Activated T-cell treated with anti-CD3 and anti-CD28 coated beads, Interleukin-2, amount 50 U/mL, for 4 hours (primary cell): ENCODE results near the gene DAAM1. TPM values are rescaled to one million over a fixed set of nuclear protein-coding genes. Genes with fewer than 3 reads are reported as not detected.

ENCODE experiments used
- ATAC-seq, 2 donors: fragments of 200-7000 bp; cut with Tn5 transposase; one replicate each; pipeline ENCODE4 v1.10.0; 2021
- DNase-seq: peaks from one replicate; pipeline ENCODE4 v3.0.0-alpha.2; 2020
- H3K27me3 Mint-ChIP-seq: one replicate; pipeline ENCODE4 v1.8.0; 2021; ENCODE audit warnings: low read depth, mixed read lengths
- H3K36me3 Mint-ChIP-seq: one replicate; pipeline ENCODE4 v1.8.0; 2022; ENCODE audit warnings: mixed read lengths; ENCODE audit not compliant: insufficient read depth
- H3K4me1 Mint-ChIP-seq: one replicate; pipeline ENCODE4 v1.8.0; 2021; ENCODE audit warnings: low read depth, mixed read lengths
- H3K4me3 Mint-ChIP-seq: one replicate; pipeline ENCODE4 v1.8.0; 2021; ENCODE audit warnings: mild to moderate bottlenecking, moderate library complexity, mixed read lengths
- H3K9me3 Mint-ChIP-seq: one replicate; pipeline ENCODE4 v1.8.0; 2021; ENCODE audit warnings: mixed read lengths
- total RNA-seq, 3 donors: library from RNA; stranded (reverse); gene quantifications; one replicate each; pipeline ENCODE4 v1.2.1, GENCODE V29; 2021

DAAM1 gene
- total RNA-seq, 3 donors from 2014 or later, result 4.5 to 6.0 (median 5.2) TPM

- Mint-ChIP-seq H3K4me1 (no peaks in the 10 kb centered on the region), H3K4me3 (no peak overlapping the region), H3K36me3 (no peaks in the 10 kb centered on the region), H3K27me3 (peaks cover 20% of the 10 kb centered on the region), H3K9me3 (no peaks in the 10 kb centered on the region)
- no peak for DNase-seq
- ATAC-seq, result no peak
Measured at GRCh38 chr14:59176765-59177164, 11.7 kb upstream of the DAAM1 start.

DNA sequence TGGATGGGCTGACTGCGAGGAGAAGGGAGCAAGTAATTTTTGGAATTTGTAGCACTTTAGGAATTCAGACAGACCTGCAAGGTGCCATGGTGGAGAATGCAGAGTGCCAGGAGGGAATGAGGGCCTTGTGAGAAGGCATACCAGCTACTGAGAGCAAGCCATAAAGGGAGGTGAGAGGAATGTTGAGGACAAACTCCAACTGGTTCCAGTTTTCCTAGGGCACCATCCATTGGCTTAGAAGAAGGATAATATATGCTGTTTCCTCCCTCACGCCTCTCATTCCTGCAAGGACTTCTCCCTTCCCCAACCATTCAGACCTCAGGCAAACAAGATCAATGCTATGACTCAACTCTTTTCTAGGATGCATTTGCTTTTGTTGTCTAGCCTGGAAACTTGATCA is 11.2 kb upstream of the DAAM1 start:
- ATAC-seq, result no peak
- H3K27me3 Mint-ChIP-seq, result peaks cover 20% of the 10 kb centered on the region

GRCh38 chr14:59181791-59182190 is 6.7 kb upstream of the DAAM1 start:
- ATAC-seq, result no peak

More for the DNA sequence above, 11.2 kb upstream of the DAAM1 start:
- Mint-ChIP-seq H3K4me3 (no peak overlapping the region), H3K9me3 (no peaks in the 10 kb centered on the region), H3K36me3 (no peaks in the 10 kb centered on the region), H3K4me1 (no peaks in the 10 kb centered on the region)
- DNase-seq, result no peak

DNA sequence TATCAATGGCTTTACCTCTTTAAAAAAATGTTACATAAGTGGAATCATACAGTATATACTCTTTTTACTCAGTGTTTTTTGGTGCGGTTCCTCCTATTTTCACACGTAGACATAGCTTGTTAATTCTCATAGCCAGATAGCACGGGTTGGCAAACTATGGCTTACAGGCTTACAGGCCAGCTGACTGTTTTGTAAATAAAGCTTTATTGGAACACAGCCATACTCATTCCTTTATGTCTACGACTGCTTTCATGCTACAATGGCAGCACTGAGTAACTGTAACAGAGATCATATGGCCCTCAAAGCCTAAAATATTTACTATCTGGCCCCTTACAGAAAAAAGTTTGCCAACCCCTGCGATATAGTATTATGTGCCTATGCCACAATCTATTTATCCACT is 5.8 kb upstream of the DAAM1 start:
- no peaks in the 10 kb centered on the region for H3K36me3 Mint-ChIP-seq
- no peaks in the 10 kb centered on the region for H3K9me3 Mint-ChIP-seq
- ATAC-seq (no peak), DNase-seq (no peak)
- no peak overlapping the region for H3K4me3 Mint-ChIP-seq
- peaks cover 34% of the 10 kb centered on the region for H3K27me3 Mint-ChIP-seq
- H3K4me1 Mint-ChIP-seq, result peaks cover 7% of the 10 kb centered on the region

More at GRCh38 chr14:59181791-59182190, 6.7 kb upstream of the DAAM1 start:
- Mint-ChIP-seq H3K4me3 (no peak overlapping the region), H3K36me3 (no peaks in the 10 kb centered on the region), H3K4me1 (no peaks in the 10 kb centered on the region), H3K9me3 (no peaks in the 10 kb centered on the region), H3K27me3 (peaks cover 34% of the 10 kb centered on the region)
- no peak for DNase-seq

DNA sequence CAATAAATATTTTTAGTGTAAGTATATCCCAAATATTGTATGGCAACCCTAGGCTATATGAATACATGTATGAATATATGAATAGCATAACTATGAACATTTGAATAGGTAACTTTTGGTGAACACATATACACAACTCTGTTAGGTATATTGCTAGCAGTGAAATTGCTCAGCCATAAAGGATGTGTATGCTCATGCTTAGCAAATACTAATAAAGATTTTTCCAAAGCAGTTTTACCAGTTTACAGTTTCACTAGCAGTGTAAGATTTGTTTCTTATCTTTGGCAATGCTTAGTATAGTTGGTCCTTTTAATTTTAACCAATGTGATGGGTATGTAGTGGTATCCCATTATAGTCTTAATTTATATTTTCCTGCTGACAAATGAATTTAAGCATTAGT is 5.3 kb upstream of the DAAM1 start:
- Mint-ChIP-seq H3K36me3 (no peaks in the 10 kb centered on the region), H3K9me3 (no peaks in the 10 kb centered on the region), H3K4me1 (peaks cover 7% of the 10 kb centered on the region), H3K27me3 (peaks cover 34% of the 10 kb centered on the region), H3K4me3 (no peak overlapping the region)
- ATAC-seq (no peak), DNase-seq (no peak)

DNA sequence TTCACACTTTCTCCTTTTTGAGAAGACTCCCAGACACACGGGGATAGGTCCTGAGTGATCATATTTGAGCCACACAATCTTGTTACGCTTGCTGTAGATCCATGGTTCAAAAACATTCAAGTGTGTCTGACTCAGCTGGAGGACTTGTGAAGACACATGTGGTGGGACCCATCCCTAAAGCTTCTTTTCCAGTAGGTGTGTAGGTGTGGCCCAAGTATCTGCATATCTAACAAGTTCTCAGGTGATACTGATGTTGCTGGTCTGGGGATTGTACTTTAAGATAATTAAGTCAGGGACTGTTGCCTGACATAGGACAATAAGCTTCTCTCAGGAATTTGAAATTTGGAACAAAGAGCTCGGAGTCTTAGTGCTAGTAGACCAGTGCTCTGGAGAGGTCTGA is 4.1 kb upstream of the DAAM1 start:
- Mint-ChIP-seq H3K36me3 (no peaks in the 10 kb centered on the region), H3K4me1 (peaks cover 7% of the 10 kb centered on the region), H3K4me3 (no peak overlapping the region), H3K9me3 (no peaks in the 10 kb centered on the region), H3K27me3 (peaks cover 28% of the 10 kb centered on the region)
- no peak for DNase-seq
- ATAC-seq, result no peak

GRCh38 chr14:59185676-59186075 is 2.8 kb upstream of the DAAM1 start:
- Mint-ChIP-seq H3K27me3 (peaks cover 21% of the 10 kb centered on the region), H3K4me3 (no peak overlapping the region), H3K36me3 (no peaks in the 10 kb centered on the region), H3K4me1 (peaks cover 17% of the 10 kb centered on the region), H3K9me3 (no peaks in the 10 kb centered on the region)
- ATAC-seq, result no peak
- no peak for DNase-seq

GRCh38 chr14:59186306-59186705 is 2.2 kb upstream of the DAAM1 start:
- ATAC-seq (no peak), DNase-seq (no peak)
- Mint-ChIP-seq H3K4me1 (peaks cover 17% of the 10 kb centered on the region), H3K9me3 (no peaks in the 10 kb centered on the region), H3K27me3 (peaks cover 18% of the 10 kb centered on the region), H3K36me3 (no peaks in the 10 kb centered on the region), H3K4me3 (no peak overlapping the region)

DNA sequence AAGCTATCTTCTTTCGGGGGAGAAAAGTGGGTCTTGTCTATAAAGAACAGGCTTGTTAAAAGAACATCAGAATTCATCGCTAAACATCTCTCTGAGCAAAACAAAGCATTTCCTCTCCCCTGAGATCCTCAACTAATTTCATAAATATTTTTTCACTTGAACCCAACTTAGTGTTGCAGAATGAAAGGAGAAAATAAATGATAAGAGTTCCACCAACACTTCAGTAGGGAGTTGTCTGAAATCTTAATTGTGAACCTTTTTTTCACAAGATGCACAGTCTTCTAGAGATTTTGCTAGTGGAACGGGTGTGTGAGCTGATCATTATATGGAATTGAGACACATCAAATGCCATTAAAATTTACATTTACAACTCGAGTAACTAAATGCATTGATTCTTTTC is 1.3 kb upstream of the DAAM1 start:
- Mint-ChIP-seq H3K4me3 (peak overlapping the region; percentile 94), H3K27me3 (peaks cover 14% of the 10 kb centered on the region), H3K4me1 (peaks cover 17% of the 10 kb centered on the region), H3K9me3 (no peaks in the 10 kb centered on the region), H3K36me3 (no peaks in the 10 kb centered on the region)
- ATAC-seq (no peak), DNase-seq (no peak)

DNA sequence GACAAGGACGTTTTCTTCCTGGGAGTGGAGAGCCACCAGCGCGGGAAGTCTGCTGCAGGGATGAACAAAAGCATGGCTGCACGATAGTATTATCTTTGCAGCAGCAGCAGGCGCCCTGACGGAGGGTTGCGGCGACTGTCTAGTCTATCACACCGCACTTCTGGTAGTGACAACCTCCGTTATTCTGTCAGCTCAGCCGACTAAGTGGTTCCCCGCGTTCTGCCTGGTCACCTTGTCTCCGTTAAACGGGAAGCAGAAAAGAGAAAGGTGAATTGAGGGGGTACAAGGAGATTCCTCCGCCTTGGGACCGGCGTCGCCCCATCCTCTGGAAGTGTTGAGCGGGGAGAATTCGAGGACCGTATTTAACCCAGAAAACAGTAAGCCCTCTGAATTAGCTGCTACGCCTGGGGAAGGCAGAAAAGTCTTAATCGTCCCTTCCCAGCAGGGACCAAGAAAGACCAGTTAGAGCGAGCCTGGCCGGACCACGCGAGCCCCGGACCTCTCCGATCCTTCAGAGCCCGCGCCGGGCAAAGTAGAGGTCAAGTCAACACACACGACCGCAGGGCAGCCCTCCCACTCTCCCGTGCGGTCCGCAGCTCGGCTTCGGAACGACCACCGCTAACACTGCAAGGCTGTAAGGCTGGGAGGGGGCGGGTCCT is 536 bp upstream of the DAAM1 start:
- Mint-ChIP-seq H3K36me3 (no peaks in the 10 kb centered on the region), H3K27me3 (peaks cover 14% of the 10 kb centered on the region), H3K4me1 (peaks cover 17% of the 10 kb centered on the region), H3K9me3 (no peaks in the 10 kb centered on the region), H3K4me3 (peak overlapping the region; percentile 94)
- DNase-seq (peak; percentile 7), ATAC-seq (peak; percentile 6 to 8)

DNA sequence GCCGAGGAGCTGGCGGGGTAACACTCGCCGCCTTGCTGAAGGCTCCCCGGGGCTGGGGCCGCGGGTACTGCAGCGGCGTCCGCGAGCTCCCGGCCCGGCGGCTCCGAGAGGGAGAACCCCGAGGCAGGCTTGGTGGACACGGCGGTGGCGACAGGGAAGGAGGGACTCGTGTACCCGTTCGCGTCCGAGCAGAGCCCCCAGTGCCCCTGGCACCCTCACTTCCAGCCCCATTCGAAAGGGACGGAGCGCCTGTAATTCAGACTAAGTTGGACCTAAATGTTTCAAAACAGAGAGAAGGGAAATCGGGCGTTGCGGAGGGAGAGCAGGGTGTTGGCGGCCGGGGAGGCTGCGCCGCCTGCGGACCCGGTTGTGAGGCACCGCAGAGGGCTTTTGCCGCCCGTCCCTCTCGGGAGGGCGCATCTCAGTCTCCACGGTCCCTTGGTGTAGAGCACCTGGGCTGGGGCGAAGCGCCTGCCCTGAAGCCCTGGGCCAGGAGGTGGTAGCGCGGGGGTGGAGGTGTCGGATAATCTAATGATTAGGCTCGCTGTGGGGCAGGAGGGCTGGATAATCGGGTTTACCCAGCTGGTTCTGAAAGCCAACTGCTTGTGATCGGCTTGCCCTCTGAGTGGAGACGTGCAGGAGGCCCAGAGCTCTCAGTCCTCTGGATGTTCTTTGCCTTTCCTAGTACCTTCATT is 771 bp downstream of the DAAM1 start:
- H3K9me3 Mint-ChIP-seq, result no peaks in the 10 kb centered on the region
- H3K27me3 Mint-ChIP-seq, result peaks cover 10% of the 10 kb centered on the region
- peak overlapping the region; percentile 94 for H3K4me3 Mint-ChIP-seq
- H3K36me3 Mint-ChIP-seq, result no peaks in the 10 kb centered on the region
- DNase-seq (peak; percentile 21), ATAC-seq (peak; percentile 25 to 32)
- peaks cover 17% of the 10 kb centered on the region for H3K4me1 Mint-ChIP-seq

DNA sequence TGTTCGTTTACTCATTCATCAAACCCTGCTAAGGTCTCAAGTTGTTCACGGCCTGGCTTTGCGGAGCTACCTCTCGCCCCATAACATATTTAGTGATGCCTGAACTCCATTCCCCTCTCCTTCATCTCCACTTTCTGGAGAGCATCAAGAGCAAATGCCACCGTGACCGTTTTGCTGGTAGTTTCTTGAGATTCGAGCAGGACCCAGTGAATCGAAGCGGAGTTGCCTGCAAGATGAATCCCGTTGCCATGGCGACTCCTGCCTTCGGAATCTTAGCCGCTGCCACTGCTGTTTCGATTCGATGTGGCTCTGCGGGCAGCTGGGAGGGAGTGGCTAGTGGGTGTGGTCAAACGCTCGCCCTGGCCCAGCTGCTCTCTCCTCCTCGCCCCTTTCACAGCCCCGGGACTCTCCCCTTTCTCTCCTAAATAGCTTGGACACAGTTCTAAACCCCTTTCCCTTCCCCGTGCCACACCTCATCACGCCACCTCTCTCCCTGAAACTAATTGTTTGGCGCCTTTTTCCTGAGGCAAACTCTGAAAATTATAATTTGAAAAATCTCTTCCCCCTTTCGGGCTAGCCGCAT is 1.4 kb downstream of the DAAM1 start:
- ATAC-seq (no peak), DNase-seq (peak; percentile 48)
- Mint-ChIP-seq H3K4me3 (peak overlapping the region; percentile 94), H3K27me3 (peaks cover 3% of the 10 kb centered on the region), H3K36me3 (no peaks in the 10 kb centered on the region), H3K9me3 (no peaks in the 10 kb centered on the region), H3K4me1 (peaks cover 17% of the 10 kb centered on the region)

GRCh38 chr14:59190372-59190771 is 1.9 kb downstream of the DAAM1 start:
- H3K27me3 Mint-ChIP-seq, result no peaks in the 10 kb centered on the region
- DNase-seq (no peak), ATAC-seq (no peak)

DNA sequence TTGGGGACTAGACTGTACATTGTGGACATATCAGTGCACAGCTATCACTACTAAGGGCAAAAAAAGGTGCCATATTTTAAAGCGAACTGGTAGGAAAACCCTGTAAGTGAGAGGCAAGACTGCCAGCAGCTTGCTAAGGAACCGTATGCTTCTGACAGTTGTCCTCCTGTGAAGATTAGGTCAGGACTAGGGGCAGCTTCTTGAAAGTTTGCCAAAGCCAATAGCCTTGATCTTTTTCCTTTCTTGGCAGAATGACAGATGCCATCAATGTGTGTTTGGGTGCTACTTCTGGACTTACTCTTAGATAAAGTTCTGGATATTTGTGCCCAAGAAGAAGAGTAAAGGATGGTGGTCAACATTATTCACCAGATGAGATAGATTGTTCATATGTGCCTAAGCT is 7.4 kb downstream of the DAAM1 start:
- Mint-ChIP-seq H3K4me3 (no peak overlapping the region), H3K27me3 (no peaks in the 10 kb centered on the region), H3K9me3 (no peaks in the 10 kb centered on the region), H3K4me1 (no peaks in the 10 kb centered on the region), H3K36me3 (no peaks in the 10 kb centered on the region)
- ATAC-seq (no peak), DNase-seq (no peak)

More at GRCh38 chr14:59190372-59190771, 1.9 kb downstream of the DAAM1 start:
- peaks cover 17% of the 10 kb centered on the region for H3K4me1 Mint-ChIP-seq
- no peaks in the 10 kb centered on the region for H3K9me3 Mint-ChIP-seq
- H3K36me3 Mint-ChIP-seq, result no peaks in the 10 kb centered on the region
- H3K4me3 Mint-ChIP-seq, result peak overlapping the region; percentile 94
